PFSK-1 (cell line): ENCODE data around the gene IL15.

Experiments used
- FOXP2 ChIP-seq: optimal IDR thresholded peaks from 2 replicates; pipeline ENCODE3; 2011; ENCODE audit warnings: borderline replicate concordance, control low read depth, inconsistent platforms; ENCODE audit not compliant: insufficient read depth; ENCODE audit errors: extremely low read length, extremely low read depth
- POLR2AphosphoS5 ChIP-seq: IDR thresholded peaks from 2 replicates; pipeline ENCODE4 v1.6.1; 2012; ENCODE audit warnings: low read depth, mild to moderate bottlenecking, control low read depth, low read length, moderate library complexity
- SIN3A ChIP-seq: IDR thresholded peaks from 2 replicates; pipeline ENCODE4 v1.6.1; 2012; ENCODE audit warnings: mild to moderate bottlenecking, low read length, moderate library complexity, borderline replicate concordance; ENCODE audit not compliant: insufficient read depth
- TAF1 ChIP-seq: IDR thresholded peaks from 2 replicates; pipeline ENCODE4 v1.6.1; 2012; ENCODE audit warnings: low read length, control low read depth, borderline replicate concordance; ENCODE audit not compliant: insufficient read depth
- TF ChIP-seq, protein P1 (sequence below), 2 experiments: IDR thresholded peaks; 2 replicates each; pipeline versions ENCODE4 v1.6.1 to v1.8.0; 2011 to 2012; ENCODE audit warnings: low read depth in 2 of 2, low read length in 2 of 2, control low read depth in 1 of 2, inconsistent platforms in 1 of 2, mild to moderate bottlenecking in 1 of 2, moderate library complexity in 1 of 2; ENCODE audit not compliant: insufficient read depth in 1 of 2

The IL15 gene

GRCh38 chr4:141669501-141669900, 33.1 kb downstream of the IL15 start:
- TF ChIP-seq POLR2AphosphoS5 (no peak), TAF1 (no peak), FOXP2 (no peak), SIN3A (no peak)
- TF ChIP-seq, protein P1, sequence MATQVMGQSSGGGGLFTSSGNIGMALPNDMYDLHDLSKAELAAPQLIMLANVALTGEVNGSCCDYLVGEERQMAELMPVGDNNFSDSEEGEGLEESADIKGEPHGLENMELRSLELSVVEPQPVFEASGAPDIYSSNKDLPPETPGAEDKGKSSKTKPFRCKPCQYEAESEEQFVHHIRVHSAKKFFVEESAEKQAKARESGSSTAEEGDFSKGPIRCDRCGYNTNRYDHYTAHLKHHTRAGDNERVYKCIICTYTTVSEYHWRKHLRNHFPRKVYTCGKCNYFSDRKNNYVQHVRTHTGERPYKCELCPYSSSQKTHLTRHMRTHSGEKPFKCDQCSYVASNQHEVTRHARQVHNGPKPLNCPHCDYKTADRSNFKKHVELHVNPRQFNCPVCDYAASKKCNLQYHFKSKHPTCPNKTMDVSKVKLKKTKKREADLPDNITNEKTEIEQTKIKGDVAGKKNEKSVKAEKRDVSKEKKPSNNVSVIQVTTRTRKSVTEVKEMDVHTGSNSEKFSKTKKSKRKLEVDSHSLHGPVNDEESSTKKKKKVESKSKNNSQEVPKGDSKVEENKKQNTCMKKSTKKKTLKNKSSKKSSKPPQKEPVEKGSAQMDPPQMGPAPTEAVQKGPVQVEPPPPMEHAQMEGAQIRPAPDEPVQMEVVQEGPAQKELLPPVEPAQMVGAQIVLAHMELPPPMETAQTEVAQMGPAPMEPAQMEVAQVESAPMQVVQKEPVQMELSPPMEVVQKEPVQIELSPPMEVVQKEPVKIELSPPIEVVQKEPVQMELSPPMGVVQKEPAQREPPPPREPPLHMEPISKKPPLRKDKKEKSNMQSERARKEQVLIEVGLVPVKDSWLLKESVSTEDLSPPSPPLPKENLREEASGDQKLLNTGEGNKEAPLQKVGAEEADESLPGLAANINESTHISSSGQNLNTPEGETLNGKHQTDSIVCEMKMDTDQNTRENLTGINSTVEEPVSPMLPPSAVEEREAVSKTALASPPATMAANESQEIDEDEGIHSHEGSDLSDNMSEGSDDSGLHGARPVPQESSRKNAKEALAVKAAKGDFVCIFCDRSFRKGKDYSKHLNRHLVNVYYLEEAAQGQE (IDR thresholded peaks at IDR 0.05; ENCODE audit: insufficient read depth in 1 of 2, low read depth in 2 of 2, low read length in 2 of 2), result no peak

DNA sequence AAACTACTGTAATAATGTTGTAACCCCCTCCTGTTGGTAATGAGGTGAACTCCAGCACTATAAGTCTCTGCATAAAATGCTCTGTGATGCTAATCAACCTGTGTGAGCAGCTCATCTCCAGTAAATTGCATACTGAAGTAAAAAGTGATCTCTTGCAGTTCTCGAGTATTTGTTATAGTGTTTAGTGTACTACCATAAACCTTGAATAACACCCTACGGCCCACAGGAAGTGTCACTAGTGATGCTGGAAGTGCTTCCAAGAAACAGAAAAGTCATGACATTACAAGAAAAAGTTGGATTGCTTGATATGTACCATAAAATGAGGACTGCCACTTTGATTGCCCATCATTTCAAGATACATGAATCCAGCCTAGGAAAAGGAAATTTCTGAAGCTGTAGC, 39.0 kb downstream of the IL15 start:
- TF ChIP-seq POLR2AphosphoS5, result no peak

- TF ChIP-seq TAF1, result no peak
- TF ChIP-seq SIN3A, result no peak
- TF ChIP-seq, protein P1 (IDR thresholded peaks at IDR 0.05; ENCODE audit: insufficient read depth in 1 of 2, low read depth in 2 of 2, low read length in 2 of 2), result no peak
- no peak for TF ChIP-seq FOXP2
- TF ChIP-seq POLR2AphosphoS5, result no peak
Measured at GRCh38 chr4:141676087-141676670, 39.8 kb downstream of the IL15 start.

DNA sequence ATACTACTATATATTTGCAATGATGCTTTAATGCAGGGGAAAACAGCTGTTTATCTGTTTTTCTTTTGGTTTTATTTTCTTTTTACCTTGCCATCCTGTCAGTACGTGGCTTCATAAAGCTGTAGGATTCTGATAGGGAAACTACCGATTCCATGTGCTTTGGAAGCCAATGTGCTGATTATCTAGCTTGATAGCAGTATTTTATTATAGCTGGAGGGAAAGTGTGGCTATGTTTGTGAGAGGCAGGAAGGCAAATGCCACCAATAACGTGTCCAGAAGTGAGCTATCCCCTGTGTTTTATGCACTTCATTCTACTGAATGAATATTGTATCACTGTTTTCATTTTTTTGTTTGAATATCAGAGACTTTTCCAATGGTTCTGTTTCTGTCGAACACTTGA, 43.7 kb downstream of the IL15 start:
- TF ChIP-seq SIN3A (no peak), FOXP2 (no peak), TAF1 (no peak), POLR2AphosphoS5 (no peak)
- TF ChIP-seq, protein P1 (IDR thresholded peaks at IDR 0.05; ENCODE audit: insufficient read depth in 1 of 2, low read depth in 2 of 2, low read length in 2 of 2), result no peak

DNA sequence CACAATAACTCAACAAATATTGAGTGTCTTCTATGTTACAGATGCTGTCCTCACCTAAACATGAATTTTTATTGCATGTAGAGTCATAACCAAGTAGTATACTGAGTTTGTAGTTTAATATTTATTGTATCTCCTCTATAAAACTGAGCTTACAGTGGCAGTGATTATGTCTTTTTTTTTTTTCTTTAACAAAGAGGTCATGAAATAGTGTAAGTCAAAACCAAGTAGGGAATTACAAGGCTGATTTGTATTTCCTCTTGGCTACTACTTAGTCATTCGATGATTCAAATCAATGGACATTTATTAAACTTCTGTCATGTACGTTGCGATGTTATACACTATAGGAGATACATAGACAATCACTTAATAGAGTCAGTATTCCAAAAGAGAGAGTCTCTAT, 48.4 kb downstream of the IL15 start:
- TF ChIP-seq SIN3A (no peak), TAF1 (no peak), FOXP2 (no peak), POLR2AphosphoS5 (no peak)
- TF ChIP-seq, protein P1 (IDR thresholded peaks at IDR 0.05; ENCODE audit: insufficient read depth in 1 of 2, low read depth in 2 of 2, low read length in 2 of 2), result no peak
